Measurements from ENCODE around the gene CRIM1. TPM values are rescaled to one million over a fixed set of nuclear protein-coding genes. Genes with fewer than 3 reads are reported as not detected.
A peak's percentile ranks its signal among the peaks of the same experiment; 100 is the strongest.

CRIM1 gene
- total RNA-seq, 1 donor from 2014 or later = 246 TPM

GRCh38 chr2:36423172-36423571 lies 67.6 kb downstream of the CRIM1 start:
- Mint-ChIP-seq H3K36me3 (ENCODE audit: low read depth, unreplicated experiment) (peaks cover 34% of the 10 kb centered on the region), H3K4me3 (ENCODE audit: unreplicated experiment) (no peak overlapping the region), H3K27me3 (ENCODE audit: unreplicated experiment) (peaks cover 5% of the 10 kb centered on the region), H3K4me1 (ENCODE audit: unreplicated experiment) (peaks cover 72% of the 10 kb centered on the region), H3K27ac (ENCODE audit: unreplicated experiment) (no peak overlapping the region), H3K9me3 (ENCODE audit: unreplicated experiment) (no peaks in the 10 kb centered on the region)
- DNase-seq (ENCODE audit: low spot score) = no peak
- no peak for TF ChIP-seq CTCF (IDR thresholded peaks at IDR 0.05; ENCODE audit: unreplicated experiment)

- no peak overlapping the region for H3K4me3 Mint-ChIP-seq (ENCODE audit: unreplicated experiment)
- no peaks in the 10 kb centered on the region for H3K9me3 Mint-ChIP-seq (ENCODE audit: unreplicated experiment)
- peak overlapping the region; percentile 19 for H3K27ac Mint-ChIP-seq (ENCODE audit: unreplicated experiment)
- H3K36me3 Mint-ChIP-seq (ENCODE audit: low read depth, unreplicated experiment) = peaks cover 36% of the 10 kb centered on the region
- peaks cover 5% of the 10 kb centered on the region for H3K27me3 Mint-ChIP-seq (ENCODE audit: unreplicated experiment)
- no peak for DNase-seq (ENCODE audit: low spot score)
- no peak for TF ChIP-seq CTCF (IDR thresholded peaks at IDR 0.05; ENCODE audit: unreplicated experiment)
- H3K4me1 Mint-ChIP-seq (ENCODE audit: unreplicated experiment) = peaks cover 69% of the 10 kb centered on the region
Observed at GRCh38 chr2:36423619-36424120, 68.1 kb downstream of the CRIM1 start.

- H3K27ac Mint-ChIP-seq (ENCODE audit: unreplicated experiment) = no peak overlapping the region
- no peak for TF ChIP-seq CTCF (IDR thresholded peaks at IDR 0.05; ENCODE audit: unreplicated experiment)
- H3K27me3 Mint-ChIP-seq (ENCODE audit: unreplicated experiment) = peaks cover 5% of the 10 kb centered on the region
- peaks cover 67% of the 10 kb centered on the region for H3K4me1 Mint-ChIP-seq (ENCODE audit: unreplicated experiment)
- peaks cover 47% of the 10 kb centered on the region for H3K36me3 Mint-ChIP-seq (ENCODE audit: low read depth, unreplicated experiment)
- no peaks in the 10 kb centered on the region for H3K9me3 Mint-ChIP-seq (ENCODE audit: unreplicated experiment)
- no peak overlapping the region for H3K4me3 Mint-ChIP-seq (ENCODE audit: unreplicated experiment)
- no peak for DNase-seq (ENCODE audit: low spot score)
Observed at GRCh38 chr2:36425608-36426355, 70.2 kb downstream of the CRIM1 start.

DNA sequence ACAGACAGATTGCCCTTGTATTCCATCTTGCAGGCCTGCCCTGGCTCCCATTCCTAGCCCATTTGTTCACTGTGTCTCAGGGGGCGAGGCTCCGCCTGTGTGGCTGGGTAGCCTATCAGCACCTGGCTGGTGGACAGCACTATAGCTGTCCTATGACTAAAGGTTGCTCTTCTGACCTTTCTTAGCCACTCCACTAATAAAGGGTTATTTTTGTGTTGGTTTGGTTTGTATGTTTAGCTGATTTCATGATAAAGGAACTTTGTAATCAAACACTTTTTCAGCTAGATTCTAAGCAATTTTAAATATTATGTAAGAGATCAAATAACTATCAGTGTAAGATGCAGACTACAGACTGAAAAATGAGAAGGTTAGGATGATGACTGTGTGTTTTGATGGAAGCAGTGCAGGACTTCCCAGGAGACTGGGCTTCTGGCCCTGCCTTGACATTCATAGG lies 72.2 kb downstream of the CRIM1 start:
- no peak overlapping the region for H3K4me3 Mint-ChIP-seq (ENCODE audit: unreplicated experiment)
- peaks cover 7% of the 10 kb centered on the region for H3K27me3 Mint-ChIP-seq (ENCODE audit: unreplicated experiment)
- no peak for DNase-seq (ENCODE audit: low spot score)
- H3K27ac Mint-ChIP-seq (ENCODE audit: unreplicated experiment) = no peak overlapping the region
- no peaks in the 10 kb centered on the region for H3K9me3 Mint-ChIP-seq (ENCODE audit: unreplicated experiment)
- peaks cover 67% of the 10 kb centered on the region for H3K4me1 Mint-ChIP-seq (ENCODE audit: unreplicated experiment)
- peaks cover 55% of the 10 kb centered on the region for H3K36me3 Mint-ChIP-seq (ENCODE audit: low read depth, unreplicated experiment)
- TF ChIP-seq CTCF (IDR thresholded peaks at IDR 0.05; ENCODE audit: unreplicated experiment) = no peak

DNA sequence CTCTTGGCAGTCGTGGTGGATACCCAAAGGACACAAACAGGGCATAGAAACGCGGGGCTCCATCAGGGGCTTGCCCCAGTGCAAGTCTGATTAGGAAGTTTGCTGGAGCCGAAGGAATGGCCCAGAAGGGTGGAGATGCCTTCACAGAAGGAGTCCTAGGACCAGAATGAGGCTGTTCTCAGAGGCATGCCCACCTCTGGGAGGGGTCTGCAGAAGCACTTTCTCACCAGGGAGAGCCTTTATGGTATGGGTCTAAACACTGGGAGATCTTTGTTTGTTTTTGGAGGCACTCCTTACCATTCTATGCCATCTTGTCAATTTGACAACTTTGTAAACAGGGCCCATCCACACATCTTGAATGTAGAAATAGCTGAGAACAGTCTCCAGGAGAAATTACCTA lies 75.0 kb downstream of the CRIM1 start:
- Mint-ChIP-seq H3K4me3 (ENCODE audit: unreplicated experiment) (no peak overlapping the region), H3K36me3 (ENCODE audit: low read depth, unreplicated experiment) (peaks cover 36% of the 10 kb centered on the region), H3K27ac (ENCODE audit: unreplicated experiment) (no peak overlapping the region)

More for the DNA sequence above, 75.0 kb downstream of the CRIM1 start:
- Mint-ChIP-seq H3K9me3 (ENCODE audit: unreplicated experiment) (no peaks in the 10 kb centered on the region), H3K4me1 (ENCODE audit: unreplicated experiment) (peaks cover 56% of the 10 kb centered on the region), H3K27me3 (ENCODE audit: unreplicated experiment) (peaks cover 7% of the 10 kb centered on the region)
- no peak for DNase-seq (ENCODE audit: low spot score)
- no peak for TF ChIP-seq CTCF (IDR thresholded peaks at IDR 0.05; ENCODE audit: unreplicated experiment)
